ENCODE measurements around the gene SEC16B.
A peak's percentile ranks its signal among the peaks of the same experiment; 100 is the strongest.

Gene SEC16B

GRCh38 chr1:178006043-178006442 lies 36.2 kb upstream of the SEC16B start:
- TF ChIP-seq MAX (IDR thresholded peaks at IDR 0.05) (no peak), YY1 (IDR thresholded peaks at IDR 0.05; ENCODE audit: low read depth) (no peak), CEBPB (IDR thresholded peaks at IDR 0.05) (peak; percentile 79), EGR1 (IDR thresholded peaks at IDR 0.05) (no peak)
- TF ChIP-seq, protein P1, sequence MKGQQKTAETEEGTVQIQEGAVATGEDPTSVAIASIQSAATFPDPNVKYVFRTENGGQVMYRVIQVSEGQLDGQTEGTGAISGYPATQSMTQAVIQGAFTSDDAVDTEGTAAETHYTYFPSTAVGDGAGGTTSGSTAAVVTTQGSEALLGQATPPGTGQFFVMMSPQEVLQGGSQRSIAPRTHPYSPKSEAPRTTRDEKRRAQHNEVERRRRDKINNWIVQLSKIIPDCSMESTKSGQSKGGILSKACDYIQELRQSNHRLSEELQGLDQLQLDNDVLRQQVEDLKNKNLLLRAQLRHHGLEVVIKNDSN (IDR thresholded peaks at IDR 0.05): no peak

- no peak for TF ChIP-seq EGR1 (IDR thresholded peaks at IDR 0.05)
- TF ChIP-seq RAD21 (IDR thresholded peaks at IDR 0.05; ENCODE audit: low read depth): no peak
- no peak for TF ChIP-seq YY1 (IDR thresholded peaks at IDR 0.05; ENCODE audit: low read depth)
- no peak for TF ChIP-seq TAF1 (IDR thresholded peaks at IDR 0.05; ENCODE audit: low read depth)
- TF ChIP-seq CREB1 (IDR thresholded peaks at IDR 0.05; ENCODE audit: low read depth): no peak
- no peak for TF ChIP-seq CEBPB (IDR thresholded peaks at IDR 0.05)
- no peak for TF ChIP-seq ZBTB7A (IDR thresholded peaks at IDR 0.05; ENCODE audit: low read depth)
- no peak for TF ChIP-seq FOXM1 (IDR thresholded peaks at IDR 0.05; ENCODE audit: borderline replicate concordance, low read depth)
These were observed 35.6 kb upstream of the SEC16B start for GRCh38 chr1:178005450-178005849.

DNA sequence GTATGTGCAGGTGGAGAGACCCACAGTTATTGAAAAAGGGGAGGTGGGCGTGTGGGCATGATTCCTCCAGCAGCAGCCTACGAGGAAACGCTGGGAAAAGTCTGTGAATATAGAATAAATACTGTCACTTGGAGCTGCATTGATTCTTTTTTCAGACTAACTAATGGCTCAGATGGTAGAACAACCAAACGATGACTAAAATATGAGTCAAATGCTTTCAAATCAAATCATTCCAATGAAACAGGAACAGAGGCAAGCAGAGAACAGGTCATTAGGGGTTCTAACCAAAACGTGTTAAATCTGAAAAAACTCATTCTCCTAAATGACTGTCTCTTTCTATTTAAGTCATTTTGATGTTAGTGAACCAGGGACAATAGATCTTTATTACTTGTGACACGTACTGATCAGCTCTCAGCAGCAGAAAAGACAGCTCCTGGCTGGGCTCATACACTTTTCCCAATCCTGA lies 35.1 kb upstream of the SEC16B start:
- no peak for TF ChIP-seq RAD21 (IDR thresholded peaks at IDR 0.05; ENCODE audit: low read depth)
- TF ChIP-seq, protein P1 (IDR thresholded peaks at IDR 0.05): no peak
- no peak for TF ChIP-seq YY1 (IDR thresholded peaks at IDR 0.05; ENCODE audit: low read depth)
- no peak for TF ChIP-seq ZBTB7A (IDR thresholded peaks at IDR 0.05; ENCODE audit: low read depth)
- TF ChIP-seq EP300 (IDR thresholded peaks at IDR 0.05; ENCODE audit: borderline replicate concordance): no peak
- TF ChIP-seq FOXM1 (IDR thresholded peaks at IDR 0.05; ENCODE audit: borderline replicate concordance, low read depth): no peak
- no peak for TF ChIP-seq EGR1 (IDR thresholded peaks at IDR 0.05)
- TF ChIP-seq TCF12 (IDR thresholded peaks at IDR 0.05; ENCODE audit: low read depth): no peak
- TF ChIP-seq REST (IDR thresholded peaks at IDR 0.05; ENCODE audit: low read depth): no peak
- no peak for TF ChIP-seq CREB1 (IDR thresholded peaks at IDR 0.05; ENCODE audit: low read depth)
- TF ChIP-seq CEBPB (IDR thresholded peaks at IDR 0.05): no peak
- no peak for TF ChIP-seq TAF1 (IDR thresholded peaks at IDR 0.05; ENCODE audit: low read depth)
- no peak for TF ChIP-seq NFIC (IDR thresholded peaks at IDR 0.05)
- TF ChIP-seq MAX (IDR thresholded peaks at IDR 0.05): no peak

GRCh38 chr1:177998696-177999631 lies 29.1 kb upstream of the SEC16B start:
- TF ChIP-seq, protein P1 (IDR thresholded peaks at IDR 0.05): no peak
- no peak for TF ChIP-seq TEAD4 (IDR thresholded peaks at IDR 0.05)
- TF ChIP-seq NFIC (IDR thresholded peaks at IDR 0.05): no peak
- no peak for TF ChIP-seq CREB1 (IDR thresholded peaks at IDR 0.05; ENCODE audit: low read depth)

DNA sequence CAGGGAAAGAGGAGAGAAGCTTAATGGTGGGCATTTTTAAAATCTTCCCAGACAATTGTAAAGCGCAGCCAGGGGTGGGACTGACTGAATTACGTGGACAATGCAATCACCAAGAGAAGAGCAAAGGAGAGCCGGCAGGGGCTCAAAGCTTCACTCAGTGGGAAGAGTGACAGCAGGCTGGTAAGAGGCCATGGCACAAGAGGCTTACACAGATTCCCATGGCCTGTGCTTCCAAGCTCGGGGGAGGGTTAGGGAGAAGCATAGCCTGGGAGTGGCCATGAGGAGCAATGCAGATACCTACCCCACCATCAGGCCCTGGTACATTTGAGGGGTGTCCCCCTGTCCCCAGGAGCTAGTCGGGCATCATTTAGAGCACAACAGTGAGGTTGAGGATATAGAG lies 27.1 kb upstream of the SEC16B start:
- TF ChIP-seq YY1 (IDR thresholded peaks at IDR 0.05; ENCODE audit: low read depth) (no peak), EP300 (IDR thresholded peaks at IDR 0.05; ENCODE audit: borderline replicate concordance) (no peak), NFIC (IDR thresholded peaks at IDR 0.05) (no peak), TEAD4 (IDR thresholded peaks at IDR 0.05) (no peak), REST (IDR thresholded peaks at IDR 0.05; ENCODE audit: low read depth) (no peak), EGR1 (IDR thresholded peaks at IDR 0.05) (no peak), CREB1 (IDR thresholded peaks at IDR 0.05; ENCODE audit: low read depth) (no peak), ZBTB7A (IDR thresholded peaks at IDR 0.05; ENCODE audit: low read depth) (no peak), TAF1 (IDR thresholded peaks at IDR 0.05; ENCODE audit: low read depth) (no peak), MAX (IDR thresholded peaks at IDR 0.05) (no peak), RAD21 (IDR thresholded peaks at IDR 0.05; ENCODE audit: low read depth) (no peak), TCF12 (IDR thresholded peaks at IDR 0.05; ENCODE audit: low read depth) (no peak), CEBPB (IDR thresholded peaks at IDR 0.05) (no peak), FOXM1 (IDR thresholded peaks at IDR 0.05; ENCODE audit: borderline replicate concordance, low read depth) (no peak)
- TF ChIP-seq, protein P1 (IDR thresholded peaks at IDR 0.05): no peak

Measured in Ishikawa (cell line).